ENCODE data around the gene TMEM88.

The TMEM88 gene

DNA sequence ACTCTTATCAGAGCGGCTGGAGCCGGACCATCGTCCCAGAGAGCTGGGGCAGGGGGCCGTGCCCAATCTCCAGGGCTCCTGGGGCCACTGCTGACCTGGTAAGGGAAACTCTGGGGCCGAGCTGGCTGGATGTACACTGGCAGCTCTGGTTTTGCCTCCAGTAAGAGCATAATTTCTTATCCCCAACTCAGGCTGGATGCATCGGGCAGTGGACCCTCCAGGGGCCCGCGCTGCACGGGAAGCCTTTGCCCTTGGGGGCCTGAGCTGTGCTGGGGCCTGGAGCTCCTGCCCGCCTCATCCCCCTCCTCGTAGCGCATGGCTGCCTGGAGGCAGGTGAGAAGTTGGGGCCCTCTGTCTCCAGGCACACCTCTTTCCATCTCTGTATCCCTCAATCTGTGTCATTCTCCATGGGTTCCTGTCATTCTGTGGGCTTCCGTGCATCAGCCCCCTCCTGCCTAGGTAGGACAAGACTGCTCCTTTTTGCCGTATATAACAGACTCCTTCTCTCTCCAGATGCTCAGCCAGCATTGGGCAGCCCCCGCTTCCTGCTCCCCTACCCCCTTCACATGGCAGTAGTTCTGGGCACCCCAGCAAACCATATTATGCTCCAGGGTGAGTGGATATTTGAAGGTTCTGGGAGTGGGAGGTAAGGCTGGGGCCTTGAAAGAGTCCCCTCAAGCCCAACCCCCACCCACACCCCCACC is 9.4 kb upstream of the TMEM88 start:
- DNase-seq = no peak

- DNase-seq = no peak
These were observed 8.7 kb upstream of the TMEM88 start for GRCh38 chr17:7846063-7846735.

GRCh38 chr17:7846765-7847661 is 7.9 kb upstream of the TMEM88 start:
- peak in 1 of 2 donors; percentile 26 for DNase-seq

DNA sequence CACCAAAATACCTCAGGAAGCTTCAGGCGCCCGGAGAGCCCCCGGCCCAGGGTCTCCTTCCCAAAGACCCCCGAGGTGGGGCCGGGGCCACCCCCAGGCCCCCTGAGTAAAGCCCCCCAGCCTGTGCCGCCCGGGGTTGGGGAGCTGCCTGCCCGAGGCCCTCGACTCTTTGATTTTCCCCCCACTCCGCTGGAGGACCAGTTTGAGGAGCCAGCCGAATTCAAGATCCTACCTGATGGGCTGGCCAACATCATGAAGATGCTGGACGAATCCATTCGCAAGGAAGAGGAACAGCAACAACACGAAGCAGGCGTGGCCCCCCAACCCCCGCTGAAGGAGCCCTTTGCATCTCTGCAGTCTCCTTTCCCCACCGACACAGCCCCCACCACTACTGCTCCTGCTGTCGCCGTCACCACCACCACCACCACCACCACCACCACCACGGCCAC is 6.7 kb upstream of the TMEM88 start:
- DNase-seq = peak in 1 of 2 donors; percentile 23

GRCh38 chr17:7848739-7849129 is 6.1 kb upstream of the TMEM88 start:
- no peak for DNase-seq

DNA sequence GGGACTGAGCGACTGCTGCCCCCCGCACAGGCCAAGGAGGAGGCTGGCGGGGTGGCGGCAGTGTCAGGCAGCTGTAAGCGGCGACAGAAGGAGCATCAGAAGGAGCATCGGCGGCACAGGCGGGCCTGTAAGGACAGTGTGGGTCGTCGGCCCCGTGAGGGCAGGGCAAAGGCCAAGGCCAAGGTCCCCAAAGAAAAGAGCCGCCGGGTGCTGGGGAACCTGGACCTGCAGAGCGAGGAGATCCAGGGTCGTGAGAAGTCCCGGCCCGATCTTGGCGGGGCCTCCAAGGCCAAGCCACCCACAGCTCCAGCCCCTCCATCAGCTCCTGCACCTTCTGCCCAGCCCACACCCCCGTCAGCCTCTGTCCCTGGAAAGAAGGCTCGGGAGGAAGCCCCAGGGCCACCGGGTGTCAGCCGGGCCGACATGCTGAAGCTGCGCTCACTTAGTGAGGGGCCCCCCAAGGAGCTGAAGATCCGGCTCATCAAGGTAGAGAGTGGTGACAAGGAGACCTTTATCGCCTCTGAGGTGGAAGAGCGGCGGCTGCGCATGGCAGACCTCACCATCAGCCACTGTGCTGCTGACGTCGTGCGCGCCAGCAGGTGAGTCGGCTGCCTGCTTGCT is 5.6 kb upstream of the TMEM88 start:
- peak in 1 of 2 donors; percentile 19 for DNase-seq

GRCh38 chr17:7849751-7850504 is 4.9 kb upstream of the TMEM88 start:
- no peak for DNase-seq

GRCh38 chr17:7850701-7851437 is 4.0 kb upstream of the TMEM88 start:
- DNase-seq = peak in 1 of 2 donors; percentile 19

- peak; percentile 95 for DNase-seq
These were observed 3.2 kb upstream of the TMEM88 start for GRCh38 chr17:7851438-7852261.

- DNase-seq = no peak
These were observed 2.6 kb upstream of the TMEM88 start for GRCh38 chr17:7852262-7852670.

- peak in 1 of 2 donors; percentile 33 for DNase-seq
These were observed 1.8 kb upstream of the TMEM88 start for GRCh38 chr17:7852919-7853690.

GRCh38 chr17:7853691-7854038 is 1.2 kb upstream of the TMEM88 start:
- peak in 1 of 2 donors; percentile 34 for DNase-seq

DNA sequence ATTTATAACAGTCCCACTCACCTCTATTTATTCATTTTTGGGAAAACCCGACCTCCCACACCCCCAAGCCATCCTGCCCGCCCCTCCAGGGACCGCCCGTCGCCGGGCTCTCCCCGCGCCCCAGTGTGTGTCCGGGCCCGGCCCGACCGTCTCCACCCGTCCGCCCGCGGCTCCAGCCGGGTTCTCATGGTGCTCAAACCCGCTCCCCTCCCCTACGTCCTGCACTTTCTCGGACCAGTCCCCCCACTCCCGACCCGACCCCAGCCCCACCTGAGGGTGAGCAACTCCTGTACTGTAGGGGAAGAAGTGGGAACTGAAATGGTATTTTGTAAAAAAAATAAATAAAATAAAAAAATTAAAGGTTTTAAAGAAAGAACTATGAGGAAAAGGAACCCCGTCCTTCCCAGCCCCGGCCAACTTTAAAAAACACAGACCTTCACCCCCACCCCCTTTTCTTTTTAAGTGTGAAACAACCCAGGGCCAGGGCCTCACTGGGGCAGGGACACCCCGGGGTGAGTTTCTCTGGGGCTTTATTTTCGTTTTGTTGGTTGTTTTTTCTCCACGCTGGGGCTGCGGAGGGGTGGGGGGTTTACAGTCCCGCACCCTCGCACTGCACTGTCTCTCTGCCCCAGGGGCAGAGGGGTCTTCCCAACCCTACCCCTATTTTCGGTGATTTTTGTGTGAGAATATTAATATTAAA is 638 bp upstream of the TMEM88 start:
- peak in 1 of 2 donors; percentile 23 for DNase-seq

DNA sequence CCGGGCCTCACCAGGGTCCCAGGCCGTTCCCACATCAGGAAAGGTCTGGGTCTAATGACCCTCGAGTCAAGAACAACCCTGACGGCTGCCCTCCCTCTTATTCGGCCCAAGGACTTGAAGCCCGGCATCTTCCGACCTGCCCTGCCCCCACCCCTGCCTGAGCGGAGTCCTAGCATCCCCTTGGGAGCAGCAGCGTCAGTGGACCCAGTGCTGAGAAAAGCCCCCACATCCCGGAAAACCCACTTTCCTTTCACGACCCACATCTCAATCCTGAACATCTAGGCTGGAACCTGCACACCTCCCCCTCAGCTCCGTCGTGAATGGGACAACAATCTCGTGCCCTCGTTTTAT is 769 bp downstream of the TMEM88 start:
- no peak for DNase-seq

GRCh38 chr17:7856011-7856810 is 1.3 kb downstream of the TMEM88 start:
- peak in 1 of 2 donors; percentile 54 for DNase-seq

- peak; percentile 98 for DNase-seq
These were observed 2.2 kb downstream of the TMEM88 start, which contains the start of gene NAA38 for GRCh38 chr17:7856811-7857712. Gene NAA38, minus strand, starts transcription at chr17:7857559. Its CDS starts 96 bp downstream, at chr17:7857463.
